GM13976 (cell line): ENCODE data around the gene TBCK.

Experiments used
- DNase-seq: peaks from one replicate; pipeline ENCODE4 v3.0.0; 2012; ENCODE audit warnings: low spot score
- CTCF ChIP-seq: IDR thresholded peaks from 2 replicates; pipeline ENCODE4 v1.5.1; 2012; ENCODE audit warnings: borderline replicate concordance, mild to moderate bottlenecking; ENCODE audit not compliant: insufficient read depth; ENCODE audit errors: extremely low read depth, missing control alignments, control extremely low read depth
- in situ Hi-C: fragments of 300-500 bp; cut with MboI; formaldehyde crosslinking; loops from one replicate; pipeline ENCODE4 v1.12.0; 2022; ENCODE audit warnings: low sequenced_read_pairs, mixed read lengths, inconsistent platforms; ENCODE audit not compliant: unreplicated experiment

TBCK gene

GRCh38 chr4:106316773-106317409, 882 bp upstream of the TBCK start:
- no peak for DNase-seq
- TF ChIP-seq CTCF, result no peak
- in situ Hi-C loops, result no loop called here

GRCh38 chr4:106315476-106315967, 487 bp downstream of the TBCK start:
- TF ChIP-seq CTCF, result no peak
- in situ Hi-C loops, result no loop called here
- DNase-seq, result no peak

- no peak for TF ChIP-seq CTCF
- in situ Hi-C loops, result no loop called here
- DNase-seq, result no peak
Measured at GRCh38 chr4:106314960-106315359, 1.0 kb downstream of the TBCK start.

- in situ Hi-C loops, result no loop called here
- TF ChIP-seq CTCF, result no peak
- no peak for DNase-seq
Measured at GRCh38 chr4:106312997-106313522, 2.9 kb downstream of the TBCK start.

- no peak for DNase-seq
- in situ Hi-C loops, result no loop called here
- no peak for TF ChIP-seq CTCF
Measured at GRCh38 chr4:106312377-106312776, 3.6 kb downstream of the TBCK start.

GRCh38 chr4:106306561-106306960, 9.4 kb downstream of the TBCK start:
- no peak for DNase-seq
- no peak for TF ChIP-seq CTCF
- in situ Hi-C loops, result no loop called here
